NCI-H2107 treated with DMSO at 0.1 percent for 48 hours (cell line): Measurements from ENCODE around the gene TP53RK.

Experiments
- DNase-seq: peaks from one replicate; lab custom pipeline; 2025; ENCODE audit not compliant: unreplicated experiment; lab: John Stamatoyannopoulos, UW

TP53RK gene

DNA sequence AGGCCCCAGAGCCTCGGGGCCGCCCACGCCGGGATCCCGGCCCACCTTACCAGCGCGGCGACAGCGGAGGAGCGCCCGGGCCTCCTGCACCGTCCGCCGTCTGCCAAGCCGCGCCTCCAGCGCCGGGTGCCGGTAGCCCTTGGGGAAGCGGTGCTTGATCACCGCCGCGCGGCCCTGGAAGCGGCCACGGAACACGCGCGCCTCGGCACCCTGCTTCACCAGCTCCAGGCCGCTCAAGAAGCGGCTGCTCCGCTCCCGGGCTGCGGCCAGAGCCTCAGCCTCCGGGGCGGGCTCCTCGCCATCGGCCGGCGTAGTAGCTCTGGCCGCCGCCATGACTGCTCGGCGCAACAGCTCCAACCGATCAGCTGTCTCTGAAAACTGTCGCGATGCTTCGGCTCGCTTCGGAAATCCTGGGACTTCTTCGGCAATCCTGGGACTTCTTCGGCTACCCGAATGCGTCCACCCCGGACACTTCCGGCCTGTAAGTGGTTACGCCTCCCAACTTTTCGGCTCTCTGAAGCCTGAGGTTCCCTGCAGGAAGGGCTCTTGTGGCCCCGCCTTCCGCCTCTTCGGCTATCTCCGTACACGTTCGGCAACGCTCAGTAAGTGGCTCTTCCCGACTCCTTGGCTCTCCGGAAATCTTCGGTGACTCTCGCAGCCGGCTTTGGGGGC, at the start of gene TP53RK:
Gene TP53RK (minus strand): TSS at position 363 of the 672 bp plus-strand sequence. CDS start 30 bp downstream, at position 333.
- peak; percentile 69 for DNase-seq

- no peak for DNase-seq
Measured at GRCh38 chr20:46735436-46735835, 46.2 kb upstream of the TP53RK start.

DNA sequence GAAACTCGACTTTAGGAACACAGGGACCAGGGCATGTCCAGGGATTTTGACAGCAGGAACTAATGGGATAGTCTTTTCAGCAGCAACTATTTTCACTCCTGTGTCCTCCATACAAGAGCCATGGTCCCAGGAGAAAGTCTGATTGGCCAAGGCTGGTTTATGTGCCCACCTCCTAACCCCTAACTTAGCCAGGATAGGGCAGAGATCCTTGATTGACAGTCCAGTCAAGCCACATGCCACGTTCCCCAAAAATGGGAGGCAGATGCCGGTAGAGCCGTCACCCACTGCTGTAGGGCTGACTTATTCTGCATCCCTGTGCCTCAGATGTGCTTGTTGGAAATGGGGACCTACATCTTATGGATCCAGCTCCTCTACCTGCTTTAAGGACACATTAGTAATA, 42.5 kb upstream of the TP53RK start:
- DNase-seq = no peak

- DNase-seq = no peak
Measured at GRCh38 chr20:46725186-46726165, 36.2 kb upstream of the TP53RK start.

- no peak for DNase-seq
Measured at GRCh38 chr20:46724343-46724959, 35.2 kb upstream of the TP53RK start.

DNA sequence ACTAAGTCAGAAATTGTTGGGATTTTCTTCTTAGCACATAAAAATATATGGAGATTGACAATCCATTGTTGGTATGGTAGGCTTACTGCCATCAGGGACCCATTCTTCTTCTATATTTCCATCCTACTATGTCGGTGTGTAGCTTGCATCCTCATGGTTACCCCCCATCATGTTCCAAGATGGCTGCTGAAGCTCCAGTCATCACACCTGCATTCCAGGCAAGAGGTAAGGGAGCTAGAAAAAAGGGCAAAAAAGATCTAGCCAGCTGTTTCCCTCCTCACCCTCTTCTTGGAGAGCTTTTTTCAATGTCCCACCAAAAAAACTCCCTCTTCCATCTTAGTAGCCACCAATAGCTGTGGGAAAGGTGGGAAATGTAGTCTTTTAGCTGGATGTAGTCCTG, 33.8 kb upstream of the TP53RK start:
- no peak for DNase-seq

- no peak for DNase-seq
Measured at GRCh38 chr20:46722450-46722849, 33.2 kb upstream of the TP53RK start.

- no peak for DNase-seq
Measured at GRCh38 chr20:46721476-46721875, 32.2 kb upstream of the TP53RK start.

DNA sequence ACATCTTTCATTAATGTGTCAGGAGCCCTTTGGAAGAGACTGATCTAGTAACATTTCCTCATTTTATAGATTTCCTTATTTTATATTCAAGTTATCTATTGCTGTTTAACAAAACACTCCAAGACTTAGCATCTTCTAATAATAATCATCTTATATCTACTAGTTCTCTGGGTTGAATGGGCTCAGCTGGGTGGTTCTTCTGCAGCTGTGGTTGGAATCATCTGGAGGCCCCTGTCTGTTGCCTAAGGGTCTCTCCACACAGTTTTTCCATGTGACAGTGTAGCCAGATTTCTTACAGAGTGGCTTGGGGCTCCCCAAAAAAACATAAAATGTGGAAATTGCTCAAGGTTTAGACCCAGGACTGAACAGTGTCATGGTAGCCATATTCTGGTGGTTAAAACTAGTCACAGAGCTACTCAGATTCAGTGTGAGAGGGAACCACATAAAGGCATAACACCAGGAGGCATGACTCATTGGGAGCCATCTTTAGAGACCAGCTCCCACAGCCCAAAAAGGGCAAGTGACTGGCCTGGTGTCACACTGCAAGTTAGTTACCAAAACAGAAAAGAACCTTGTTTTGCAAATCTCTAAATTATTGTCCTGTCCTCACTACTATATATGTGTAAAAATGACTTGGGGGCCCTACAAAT, 31.7 kb upstream of the TP53RK start:
- no peak for DNase-seq

- DNase-seq = no peak
Measured at GRCh38 chr20:46720019-46720418, 30.8 kb upstream of the TP53RK start.

DNA sequence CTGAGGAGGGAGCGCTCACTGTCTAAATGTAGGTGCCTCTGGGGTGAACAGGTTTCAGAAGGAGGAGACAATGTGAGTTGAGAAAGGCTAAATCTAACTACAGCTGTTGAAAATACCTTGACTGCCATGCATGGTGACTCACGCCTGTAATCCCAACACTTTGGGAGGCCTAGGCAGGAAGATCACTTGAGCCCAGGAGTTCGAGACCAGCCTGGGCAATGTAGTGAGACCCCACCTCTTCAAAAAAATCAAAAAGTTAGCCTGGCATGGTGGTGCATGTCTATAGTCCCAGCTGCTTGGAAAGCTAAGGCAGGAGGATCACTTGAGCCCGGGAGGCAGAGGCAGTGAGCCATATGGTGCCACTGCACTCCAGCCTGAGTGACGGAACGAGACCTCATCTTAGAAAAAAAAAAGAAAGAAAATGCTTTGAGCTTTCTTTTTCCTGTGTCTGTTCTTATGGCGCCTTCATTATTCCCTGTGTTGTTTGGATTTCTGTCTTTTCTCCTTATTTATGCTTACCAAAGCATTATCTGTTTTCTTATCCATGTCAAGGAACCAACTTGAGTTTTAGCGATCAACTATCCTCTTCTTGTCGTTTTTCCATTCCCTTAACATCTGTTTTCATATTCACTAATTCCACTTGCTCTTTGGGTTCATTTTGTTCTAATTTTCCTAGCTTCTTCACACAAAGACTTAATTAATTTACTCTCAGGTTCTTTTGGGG, 28.7 kb upstream of the TP53RK start:
- DNase-seq = no peak

DNA sequence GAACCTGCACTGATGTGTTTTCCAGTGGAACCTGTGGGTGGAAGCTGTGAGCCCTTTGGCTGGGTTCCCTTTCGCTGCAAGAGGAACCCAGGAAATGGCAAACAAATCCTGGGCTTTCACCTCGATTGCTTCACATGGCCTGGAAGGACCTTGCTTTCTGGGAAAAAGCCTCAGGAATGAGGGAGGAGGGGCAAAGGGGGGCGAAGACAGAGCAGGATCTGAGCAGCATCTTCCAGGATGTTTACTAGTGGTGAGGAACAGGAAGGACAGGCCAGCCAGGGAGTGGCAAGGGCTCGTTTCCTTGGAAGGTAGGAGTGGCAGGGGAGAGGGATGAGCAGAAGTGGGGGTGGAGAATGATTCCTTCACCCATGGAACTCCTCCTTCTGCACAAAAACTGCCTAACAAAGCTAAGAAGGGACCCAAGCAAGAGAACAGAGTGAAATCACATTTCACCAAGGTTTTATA, 26.1 kb upstream of the TP53RK start:
- DNase-seq = no peak

DNA sequence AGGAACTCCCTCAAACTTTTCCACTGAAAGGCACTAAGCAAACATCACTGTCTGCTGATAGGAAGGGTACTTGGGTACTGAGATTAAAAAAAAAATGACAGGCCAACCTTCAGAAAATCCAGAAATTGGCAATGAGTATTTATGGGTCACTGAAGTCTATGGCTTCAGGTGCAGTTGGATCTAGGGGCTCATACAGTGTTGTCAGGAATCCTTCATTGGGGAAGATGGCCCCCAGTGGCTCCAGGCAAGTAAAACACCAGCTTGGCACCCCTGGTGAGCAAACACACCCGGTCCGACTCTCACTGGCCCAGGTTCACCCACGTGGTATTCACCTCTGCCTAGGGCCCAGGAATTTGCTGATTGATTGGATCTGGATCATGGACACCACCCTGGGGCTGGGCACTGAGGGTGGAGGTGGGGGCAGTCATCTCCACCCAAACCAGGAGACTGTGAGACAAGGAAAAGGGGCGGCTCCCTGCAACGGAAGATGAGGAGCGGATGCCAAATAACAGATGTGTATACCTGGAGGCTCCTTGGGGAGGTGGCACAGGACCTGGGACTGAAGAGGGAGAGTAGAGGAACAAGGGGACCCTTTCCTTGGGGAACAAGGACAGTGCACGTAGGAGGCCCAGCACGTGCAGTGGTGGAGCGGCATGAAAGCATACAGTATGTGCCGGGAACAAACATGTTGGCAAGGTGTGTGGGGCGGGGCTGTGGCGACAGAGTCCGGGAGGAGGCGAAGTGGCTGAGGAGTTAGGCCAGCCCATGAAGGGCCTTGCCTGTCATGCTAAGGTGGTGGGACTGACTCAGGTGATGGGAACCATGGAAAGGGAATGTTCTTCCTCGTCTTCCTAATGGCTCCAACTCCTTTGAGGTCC, 25.0 kb upstream of the TP53RK start:
- DNase-seq = no peak

- no peak for DNase-seq
Measured at GRCh38 chr20:46712056-46712636, 22.9 kb upstream of the TP53RK start.

DNA sequence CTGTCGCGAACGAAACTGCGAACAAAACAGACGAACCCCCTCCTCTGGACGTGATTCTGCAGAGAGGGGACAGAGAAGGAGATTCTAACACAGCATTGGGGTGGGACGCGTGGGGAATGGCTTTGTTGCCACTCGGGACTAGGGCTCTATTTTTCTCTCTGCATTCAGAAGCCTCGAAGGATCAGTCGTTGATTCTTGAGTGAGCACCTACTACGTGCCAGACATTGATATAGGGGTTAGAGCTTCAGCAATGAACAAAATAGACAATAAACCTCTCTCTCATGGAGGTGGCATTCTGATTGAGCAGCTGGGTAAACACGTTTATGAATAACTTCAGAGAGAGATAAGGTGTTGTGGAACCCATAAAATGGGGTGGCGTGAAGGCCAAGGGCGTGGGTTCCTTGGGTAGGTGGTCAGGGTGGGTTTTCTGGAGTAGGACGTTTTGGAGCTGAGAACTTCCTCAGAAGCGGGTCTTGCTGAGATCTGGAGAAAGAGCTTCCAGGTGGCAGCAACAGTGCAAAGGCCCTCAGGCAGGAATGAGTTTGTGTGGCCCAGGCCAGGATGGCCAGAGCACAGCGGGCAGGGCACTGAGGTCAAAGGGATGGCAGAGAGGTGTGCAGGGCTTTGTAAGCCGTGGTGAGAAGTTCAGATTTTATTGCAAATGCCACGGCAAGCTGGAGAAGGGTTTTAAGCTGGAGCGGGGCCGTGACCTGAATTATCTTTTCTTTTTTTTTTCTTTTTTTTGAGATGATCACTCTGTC, 21.1 kb upstream of the TP53RK start:
- no peak for DNase-seq

GRCh38 chr20:46709459-46710152, 20.4 kb upstream of the TP53RK start, which contains the start of gene SLC2A10:
SLC2A10 (plus strand) TSS chr20:46709649; CDS start chr20:46709737, 88 bp downstream.
- DNase-seq = no peak

DNA sequence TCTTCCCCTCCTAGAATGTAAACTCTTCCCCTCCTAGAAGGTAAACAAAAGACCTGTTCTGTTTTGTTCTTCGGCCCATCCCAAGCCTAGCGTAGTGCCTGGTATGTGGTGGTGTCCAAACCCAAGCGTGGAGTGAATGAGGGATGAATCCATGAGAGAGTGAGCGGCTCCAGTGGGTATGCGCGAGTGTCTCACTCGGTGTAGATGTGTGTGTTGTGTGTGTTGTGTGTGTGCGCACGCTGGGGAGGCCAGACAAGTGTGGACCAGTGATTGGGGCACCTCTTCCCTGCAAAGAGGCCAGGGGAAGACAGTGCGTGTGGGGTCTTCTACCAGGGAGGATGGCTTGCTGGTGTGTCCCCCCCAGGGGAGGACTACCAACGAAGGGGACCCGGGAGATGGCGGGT, 19.8 kb upstream of the TP53RK start:
- DNase-seq = no peak
